ENCODE results near the gene F2RL2.

GRCh38 chr5:76598531-76598930, 24.7 kb downstream of the F2RL2 start:
- TF ChIP-seq CTCF (IDR thresholded peaks at IDR 0.05) (no peak), POLR2A (IDR thresholded peaks at IDR 0.05) (no peak)
